ENCODE results near the gene HYDIN. TPM values are rescaled to one million over a fixed set of nuclear protein-coding genes. Genes with fewer than 3 reads are reported as not detected.
"Not testable (repeated sequence)": the region's sequence is repeated elsewhere in the genome, so short reads cannot be mapped to it uniquely, and the experiment has no call there.

Gene HYDIN
- total and polyA plus RNA-seq, 2 experiments from 2014 or later = 3.1 to 7.7 TPM

- not testable (repeated sequence) for H3K4me1 Mint-ChIP-seq; H3K9me2 ChIP-seq (ENCODE audit: insufficient read depth); H3K27me3 Mint-ChIP-seq (ENCODE audit: insufficient read depth, low read depth, poor library complexity); H4K20me1 ChIP-seq (replicated peaks; ENCODE audit: insufficient read depth); H3K4me3 ChIP-seq; H3K4me2 ChIP-seq; H3K36me3 ChIP-seq (ENCODE audit: insufficient read depth); H3K27ac Mint-ChIP-seq; H3K79me2 ChIP-seq (replicated peaks; ENCODE audit: insufficient read depth); H3K27ac ChIP-seq (ENCODE audit: low read depth); ATAC-seq; H3K4me1 ChIP-seq (ENCODE audit: insufficient read depth); H3K36me3 Mint-ChIP-seq (ENCODE audit: low read depth); H2AFZ ChIP-seq; H3K4me3 Mint-ChIP-seq; H3K9me3 Mint-ChIP-seq; H3K27me3 ChIP-seq (ENCODE audit: insufficient read depth); H3F3A ChIP-seq (replicated peaks; ENCODE audit: low read depth)
- peak; percentile 0 for DNase-seq (ENCODE audit: low spot score)
Observed at GRCh38 chr16:70933746-70934145, 296.8 kb downstream of the HYDIN start.

- not testable (repeated sequence) for H3K4me3 ChIP-seq; H2AFZ ChIP-seq; H4K20me1 ChIP-seq (replicated peaks; ENCODE audit: insufficient read depth); H3K4me1 Mint-ChIP-seq; H3K27ac Mint-ChIP-seq; H3K9me2 ChIP-seq (ENCODE audit: insufficient read depth); H3K4me2 ChIP-seq; H3K4me1 ChIP-seq (ENCODE audit: insufficient read depth); H3K9me3 Mint-ChIP-seq; H3K79me2 ChIP-seq (replicated peaks; ENCODE audit: insufficient read depth); H3K36me3 Mint-ChIP-seq (ENCODE audit: low read depth); DNase-seq (ENCODE audit: low spot score); H3F3A ChIP-seq (replicated peaks; ENCODE audit: low read depth); H3K27me3 Mint-ChIP-seq (ENCODE audit: insufficient read depth, low read depth, poor library complexity); ATAC-seq; H3K27me3 ChIP-seq (ENCODE audit: insufficient read depth); H3K36me3 ChIP-seq (ENCODE audit: insufficient read depth); H3K27ac ChIP-seq (ENCODE audit: low read depth); H3K4me3 Mint-ChIP-seq
Observed at GRCh38 chr16:70930757-70931156, 299.8 kb downstream of the HYDIN start.

GRCh38 chr16:70922164-70922563 lies 308.4 kb downstream of the HYDIN start:
- not testable (repeated sequence) for DNase-seq (ENCODE audit: low spot score); H3K36me3 Mint-ChIP-seq (ENCODE audit: low read depth); H3K79me2 ChIP-seq (replicated peaks; ENCODE audit: insufficient read depth); H3K4me3 Mint-ChIP-seq; H3K27ac ChIP-seq (ENCODE audit: low read depth); H3K4me3 ChIP-seq; H3K9me3 Mint-ChIP-seq; H4K20me1 ChIP-seq (replicated peaks; ENCODE audit: insufficient read depth); H3K9me2 ChIP-seq (ENCODE audit: insufficient read depth); H3K27ac Mint-ChIP-seq; H3K4me1 Mint-ChIP-seq; H3K27me3 Mint-ChIP-seq (ENCODE audit: insufficient read depth, low read depth, poor library complexity); ATAC-seq; H3F3A ChIP-seq (replicated peaks; ENCODE audit: low read depth); H3K4me2 ChIP-seq; H3K27me3 ChIP-seq (ENCODE audit: insufficient read depth); H3K4me1 ChIP-seq (ENCODE audit: insufficient read depth); H2AFZ ChIP-seq; H3K36me3 ChIP-seq (ENCODE audit: insufficient read depth)

- not testable (repeated sequence) for H3K9me3 Mint-ChIP-seq; H2AFZ ChIP-seq; H3K27ac ChIP-seq (ENCODE audit: low read depth); H3K4me1 ChIP-seq (ENCODE audit: insufficient read depth); H3K27me3 ChIP-seq (ENCODE audit: insufficient read depth); H3K9me2 ChIP-seq (ENCODE audit: insufficient read depth); H3K4me3 Mint-ChIP-seq; DNase-seq (ENCODE audit: low spot score); H3K79me2 ChIP-seq (replicated peaks; ENCODE audit: insufficient read depth); H3K27me3 Mint-ChIP-seq (ENCODE audit: insufficient read depth, low read depth, poor library complexity); H3K36me3 ChIP-seq (ENCODE audit: insufficient read depth); H3K36me3 Mint-ChIP-seq (ENCODE audit: low read depth); ATAC-seq; H3F3A ChIP-seq (replicated peaks; ENCODE audit: low read depth); H3K4me2 ChIP-seq; H3K4me1 Mint-ChIP-seq; H3K4me3 ChIP-seq; H4K20me1 ChIP-seq (replicated peaks; ENCODE audit: insufficient read depth); H3K27ac Mint-ChIP-seq
Observed at GRCh38 chr16:70920661-70921060, 309.9 kb downstream of the HYDIN start.

- H3K27me3 ChIP-seq (ENCODE audit: insufficient read depth); H3F3A ChIP-seq (replicated peaks; ENCODE audit: low read depth); DNase-seq (ENCODE audit: low spot score); H3K4me2 ChIP-seq; H3K27ac ChIP-seq (ENCODE audit: low read depth); H3K36me3 Mint-ChIP-seq (ENCODE audit: low read depth); H3K9me3 Mint-ChIP-seq; H3K4me3 ChIP-seq; H2AFZ ChIP-seq; H4K20me1 ChIP-seq (replicated peaks; ENCODE audit: insufficient read depth); H3K9me2 ChIP-seq (ENCODE audit: insufficient read depth); H3K36me3 ChIP-seq (ENCODE audit: insufficient read depth); H3K79me2 ChIP-seq (replicated peaks; ENCODE audit: insufficient read depth); H3K4me3 Mint-ChIP-seq; H3K27me3 Mint-ChIP-seq (ENCODE audit: insufficient read depth, low read depth, poor library complexity); H3K27ac Mint-ChIP-seq; H3K4me1 Mint-ChIP-seq; H3K4me1 ChIP-seq (ENCODE audit: insufficient read depth): not testable (repeated sequence)
- ATAC-seq = peak; percentile 94
Observed at GRCh38 chr16:70888208-70888607, 342.3 kb downstream of the HYDIN start.

GRCh38 chr16:70884652-70885051 lies 345.9 kb downstream of the HYDIN start:
- not testable (repeated sequence) for H3K4me3 ChIP-seq; H3K9me3 Mint-ChIP-seq; H3K27ac Mint-ChIP-seq; H3K27ac ChIP-seq (ENCODE audit: low read depth); H2AFZ ChIP-seq; H3K27me3 ChIP-seq (ENCODE audit: insufficient read depth); H3K36me3 Mint-ChIP-seq (ENCODE audit: low read depth); H3K4me2 ChIP-seq; H3K4me3 Mint-ChIP-seq; ATAC-seq; H3K9me2 ChIP-seq (ENCODE audit: insufficient read depth); H4K20me1 ChIP-seq (replicated peaks; ENCODE audit: insufficient read depth); H3K79me2 ChIP-seq (replicated peaks; ENCODE audit: insufficient read depth); H3K4me1 ChIP-seq (ENCODE audit: insufficient read depth); H3K27me3 Mint-ChIP-seq (ENCODE audit: insufficient read depth, low read depth, poor library complexity); DNase-seq (ENCODE audit: low spot score); H3K36me3 ChIP-seq (ENCODE audit: insufficient read depth); H3K4me1 Mint-ChIP-seq; H3F3A ChIP-seq (replicated peaks; ENCODE audit: low read depth)

- not testable (repeated sequence) for H3K4me1 Mint-ChIP-seq; H3K4me2 ChIP-seq; DNase-seq (ENCODE audit: low spot score); H2AFZ ChIP-seq; H3K4me1 ChIP-seq (ENCODE audit: insufficient read depth); H4K20me1 ChIP-seq (replicated peaks; ENCODE audit: insufficient read depth); H3K79me2 ChIP-seq (replicated peaks; ENCODE audit: insufficient read depth); H3K27me3 Mint-ChIP-seq (ENCODE audit: insufficient read depth, low read depth, poor library complexity); H3K36me3 ChIP-seq (ENCODE audit: insufficient read depth); H3K4me3 ChIP-seq; H3F3A ChIP-seq (replicated peaks; ENCODE audit: low read depth); H3K27me3 ChIP-seq (ENCODE audit: insufficient read depth); H3K27ac ChIP-seq (ENCODE audit: low read depth); H3K27ac Mint-ChIP-seq; H3K9me2 ChIP-seq (ENCODE audit: insufficient read depth); H3K9me3 Mint-ChIP-seq; H3K4me3 Mint-ChIP-seq; H3K36me3 Mint-ChIP-seq (ENCODE audit: low read depth)
- ATAC-seq = peak; percentile 55
Observed at GRCh38 chr16:70882311-70882710, 348.2 kb downstream of the HYDIN start.

Data from GM23338 (cell line).